ENCODE results near the gene JMJD1C. TPM values are rescaled to one million over a fixed set of nuclear protein-coding genes. Genes with fewer than 3 reads are reported as not detected.

The JMJD1C gene
- total and polyA plus RNA-seq, 2 donors (not counting 3 experiments of a cell fraction or from before 2014, with no cell fraction given), result 32.1 to 97.1 TPM

- Histone ChIP-seq H3K27me3 (ENCODE audit: control insufficient read depth in 2 of 2, insufficient read depth in 2 of 2, low read length in 2 of 2) (no peaks in the 10 kb centered on the region), H4K20me1 (replicated peaks; ENCODE audit: control insufficient read depth, extremely low read depth, insufficient read depth, low read length) (no peaks in the 10 kb centered on the region), H3K4me2 (ENCODE audit: insufficient read depth, low read length) (no peak overlapping the region), H3K27ac (ENCODE audit: insufficient read depth, low read depth, low read length) (no peak overlapping the region), H3K4me3 (replicated peaks in 1 of 3; ENCODE audit: insufficient read depth in 1 of 3, low read depth in 1 of 3, low read length in 3 of 3) (no peak overlapping the region), H2AFZ (ENCODE audit: low read depth, low read length) (no peak overlapping the region), H3K4me1 (ENCODE audit: control insufficient read depth, extremely low read depth, insufficient read depth, low read length) (no peaks in the 10 kb centered on the region), H3K79me2 (ENCODE audit: control insufficient read depth, insufficient read depth, low read length) (peaks cover 14% of the 10 kb centered on the region), H3K36me3 (ENCODE audit: control insufficient read depth in 2 of 2, extremely low read depth in 1 of 2, insufficient read depth in 2 of 2, low read length in 2 of 2) (peaks cover 0 to 2% of the 10 kb centered on the region in 2 experiments), H3K9ac (replicated peaks; ENCODE audit: extremely low read depth, insufficient read depth, low read length) (no peak overlapping the region), H3K9me3 (replicated peaks; ENCODE audit: control insufficient read depth, insufficient read depth, low read length) (no peaks in the 10 kb centered on the region), H3K9me1 (replicated peaks; ENCODE audit: control insufficient read depth, extremely low read depth, insufficient read depth, low read length) (no peaks in the 10 kb centered on the region)
- TF ChIP-seq, protein P1, sequence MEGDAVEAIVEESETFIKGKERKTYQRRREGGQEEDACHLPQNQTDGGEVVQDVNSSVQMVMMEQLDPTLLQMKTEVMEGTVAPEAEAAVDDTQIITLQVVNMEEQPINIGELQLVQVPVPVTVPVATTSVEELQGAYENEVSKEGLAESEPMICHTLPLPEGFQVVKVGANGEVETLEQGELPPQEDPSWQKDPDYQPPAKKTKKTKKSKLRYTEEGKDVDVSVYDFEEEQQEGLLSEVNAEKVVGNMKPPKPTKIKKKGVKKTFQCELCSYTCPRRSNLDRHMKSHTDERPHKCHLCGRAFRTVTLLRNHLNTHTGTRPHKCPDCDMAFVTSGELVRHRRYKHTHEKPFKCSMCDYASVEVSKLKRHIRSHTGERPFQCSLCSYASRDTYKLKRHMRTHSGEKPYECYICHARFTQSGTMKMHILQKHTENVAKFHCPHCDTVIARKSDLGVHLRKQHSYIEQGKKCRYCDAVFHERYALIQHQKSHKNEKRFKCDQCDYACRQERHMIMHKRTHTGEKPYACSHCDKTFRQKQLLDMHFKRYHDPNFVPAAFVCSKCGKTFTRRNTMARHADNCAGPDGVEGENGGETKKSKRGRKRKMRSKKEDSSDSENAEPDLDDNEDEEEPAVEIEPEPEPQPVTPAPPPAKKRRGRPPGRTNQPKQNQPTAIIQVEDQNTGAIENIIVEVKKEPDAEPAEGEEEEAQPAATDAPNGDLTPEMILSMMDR (IDR thresholded peaks at IDR 0.05; ENCODE audit: extremely low read depth in 1 of 2, insufficient read depth in 1 of 2, low read depth in 1 of 2, low read length in 2 of 2), result no peak
- TF ChIP-seq FOS (IDR thresholded peaks at IDR 0.05; ENCODE audit: borderline replicate concordance, insufficient read depth, low read length) (no peak), JUN (IDR thresholded peaks at IDR 0.05; ENCODE audit: borderline replicate concordance, insufficient read depth, insufficient read length, low read depth) (no peak)
- dilution Hi-C loops (cut with MboI; ENCODE audit: extremely low pct_ligation_motif_present, low sequenced_read_pairs), result no loop called here
- BruUV-seq (replicated peaks), result no TSS peak
- intact Hi-C loops (cut with micrococcal nuclease), result no loop called here
- ChIA-PET CTCF (interaction anchor here (0.6 to 1.8 kb wide), 2 partner anchors 10 to 263 kb away, joined by 3 to 7 read pairs; no protein-coding TSS in a partner anchor), POLR2A (no interaction called here)
- DNase-seq (ENCODE audit: low read depth, low spot score) (no peak), FAIRE-seq (no peak)
Observed at GRCh38 chr10:63331586-63331985, 134.2 kb downstream of the JMJD1C start.

DNA sequence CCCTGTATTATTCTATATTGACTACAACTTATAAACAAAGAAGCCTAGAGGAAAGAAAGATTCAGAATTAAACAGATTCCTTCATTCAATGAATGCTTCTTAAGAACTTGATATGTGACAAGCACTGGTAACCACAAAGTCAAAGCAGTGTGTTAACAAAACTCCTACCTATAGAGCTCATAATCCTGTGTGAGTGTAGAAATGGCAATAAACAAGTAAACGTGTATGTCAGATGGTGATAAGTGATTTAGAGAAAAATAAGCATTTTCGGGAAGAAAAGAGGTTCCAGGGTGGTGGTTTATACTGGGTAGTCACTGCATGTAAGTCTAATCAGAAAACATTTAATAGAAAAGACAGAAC is 141.3 kb downstream of the JMJD1C start:
- no peak for TF ChIP-seq POLR2AphosphoS5 (IDR thresholded peaks at IDR 0.05; ENCODE audit: insufficient read depth, low read depth, low read length)

More for the DNA sequence above, 141.3 kb downstream of the JMJD1C start:
- Histone ChIP-seq H3K4me2 (ENCODE audit: insufficient read depth, low read length) (no peak overlapping the region), H3K4me3 (replicated peaks in 1 of 3; ENCODE audit: insufficient read depth in 1 of 3, low read depth in 1 of 3, low read length in 3 of 3) (no peak overlapping the region), H3K9me3 (replicated peaks; ENCODE audit: control insufficient read depth, insufficient read depth, low read length) (no peaks in the 10 kb centered on the region), H3K36me3 (ENCODE audit: control insufficient read depth in 2 of 2, extremely low read depth in 1 of 2, insufficient read depth in 2 of 2, low read length in 2 of 2) (no peaks in the 10 kb centered on the region), H3K4me1 (ENCODE audit: control insufficient read depth, extremely low read depth, insufficient read depth, low read length) (no peaks in the 10 kb centered on the region), H2AFZ (ENCODE audit: low read depth, low read length) (no peak overlapping the region), H3K27ac (ENCODE audit: insufficient read depth, low read depth, low read length) (no peak overlapping the region), H3K9ac (replicated peaks; ENCODE audit: extremely low read depth, insufficient read depth, low read length) (no peak overlapping the region), H3K9me1 (replicated peaks; ENCODE audit: control insufficient read depth, extremely low read depth, insufficient read depth, low read length) (no peaks in the 10 kb centered on the region), H3K79me2 (ENCODE audit: control insufficient read depth, insufficient read depth, low read length) (peaks cover 15% of the 10 kb centered on the region), H4K20me1 (replicated peaks; ENCODE audit: control insufficient read depth, extremely low read depth, insufficient read depth, low read length) (peaks cover 2% of the 10 kb centered on the region), H3K27me3 (ENCODE audit: control insufficient read depth in 2 of 2, insufficient read depth in 2 of 2, low read length in 2 of 2) (no peaks in the 10 kb centered on the region)
- FAIRE-seq (no peak), DNase-seq (ENCODE audit: low read depth, low spot score) (no peak)
- ChIA-PET POLR2A (interaction anchor here (0.6 kb wide), 1 partner anchor 166 kb away, joined by 4 read pairs; no protein-coding TSS in a partner anchor), CTCF (interaction anchor here (0.8 to 1.8 kb wide), 4 partner anchors 22 to 305 kb away, joined by 3 to 4 read pairs (median 3); no protein-coding TSS in a partner anchor)
- no TSS peak for BruUV-seq (replicated peaks)
- intact Hi-C loops (cut with micrococcal nuclease) (no loop called here), dilution Hi-C loops (cut with MboI; ENCODE audit: extremely low pct_ligation_motif_present, low sequenced_read_pairs) (no loop called here)

All from endothelial cell of umbilical vein (primary cell).